Measurements from ENCODE around the gene DLG5.
A peak's percentile ranks its signal among the peaks of the same experiment; 100 is the strongest.

The DLG5 gene

GRCh38 chr10:77855404-77856155 lies 71.0 kb downstream of the DLG5 start:
- no peak for TF ChIP-seq POLR2AphosphoS5 (IDR thresholded peaks at IDR 0.05; ENCODE audit: low read depth, low read length)
- no peak for TF ChIP-seq SIN3A (IDR thresholded peaks at IDR 0.05; ENCODE audit: borderline replicate concordance, insufficient read depth, low read length)
- no peak for TF ChIP-seq FOXP2 (optimal IDR thresholded peaks at IDR 0.05; ENCODE audit: borderline replicate concordance, extremely low read depth, extremely low read length, insufficient read depth)
- no peak for TF ChIP-seq REST (IDR thresholded peaks at IDR 0.05; ENCODE audit: insufficient read depth in 1 of 2, low read depth in 2 of 2, low read length in 2 of 2)
- TF ChIP-seq TAF1 (IDR thresholded peaks at IDR 0.05; ENCODE audit: borderline replicate concordance, insufficient read depth, low read length): no peak

GRCh38 chr10:77854115-77854514 lies 72.4 kb downstream of the DLG5 start:
- TF ChIP-seq TAF1 (IDR thresholded peaks at IDR 0.05; ENCODE audit: borderline replicate concordance, insufficient read depth, low read length) (no peak), POLR2AphosphoS5 (IDR thresholded peaks at IDR 0.05; ENCODE audit: low read depth, low read length) (no peak), FOXP2 (optimal IDR thresholded peaks at IDR 0.05; ENCODE audit: borderline replicate concordance, extremely low read depth, extremely low read length, insufficient read depth) (no peak), REST (IDR thresholded peaks at IDR 0.05; ENCODE audit: insufficient read depth in 1 of 2, low read depth in 2 of 2, low read length in 2 of 2) (no peak), SIN3A (IDR thresholded peaks at IDR 0.05; ENCODE audit: borderline replicate concordance, insufficient read depth, low read length) (no peak)

GRCh38 chr10:77853256-77853655 lies 73.3 kb downstream of the DLG5 start:
- TF ChIP-seq SIN3A (IDR thresholded peaks at IDR 0.05; ENCODE audit: borderline replicate concordance, insufficient read depth, low read length) (no peak), POLR2AphosphoS5 (IDR thresholded peaks at IDR 0.05; ENCODE audit: low read depth, low read length) (no peak), FOXP2 (optimal IDR thresholded peaks at IDR 0.05; ENCODE audit: borderline replicate concordance, extremely low read depth, extremely low read length, insufficient read depth) (no peak), TAF1 (IDR thresholded peaks at IDR 0.05; ENCODE audit: borderline replicate concordance, insufficient read depth, low read length) (no peak), REST (IDR thresholded peaks at IDR 0.05; ENCODE audit: insufficient read depth in 1 of 2, low read depth in 2 of 2, low read length in 2 of 2) (no peak)

GRCh38 chr10:77850620-77851231 lies 75.8 kb downstream of the DLG5 start:
- TF ChIP-seq TAF1 (IDR thresholded peaks at IDR 0.05; ENCODE audit: borderline replicate concordance, insufficient read depth, low read length) (no peak), SIN3A (IDR thresholded peaks at IDR 0.05; ENCODE audit: borderline replicate concordance, insufficient read depth, low read length) (no peak), FOXP2 (optimal IDR thresholded peaks at IDR 0.05; ENCODE audit: borderline replicate concordance, extremely low read depth, extremely low read length, insufficient read depth) (no peak), POLR2AphosphoS5 (IDR thresholded peaks at IDR 0.05; ENCODE audit: low read depth, low read length) (no peak)

GRCh38 chr10:77849039-77849664 lies 77.4 kb downstream of the DLG5 start:
- TF ChIP-seq REST (IDR thresholded peaks at IDR 0.05; ENCODE audit: insufficient read depth in 1 of 2, low read depth in 2 of 2, low read length in 2 of 2) (no peak), FOXP2 (optimal IDR thresholded peaks at IDR 0.05; ENCODE audit: borderline replicate concordance, extremely low read depth, extremely low read length, insufficient read depth) (peak; percentile 46), TAF1 (IDR thresholded peaks at IDR 0.05; ENCODE audit: borderline replicate concordance, insufficient read depth, low read length) (no peak)

Data from PFSK-1 (cell line).